Gastroesophageal sphincter (tissue), 4 donors: Measurements from ENCODE around the gene ALG6. TPM values are rescaled to one million over a fixed set of nuclear protein-coding genes. Genes with fewer than 3 reads are reported as not detected.

Experiments used
- ATAC-seq: fragments of 150-250 bp; one replicate; pipeline ENCODE4 v1.9.1; 2016; ENCODE audit warnings: mild to moderate bottlenecking, moderate library complexity
- H3K27ac ChIP-seq, 4 donors: fragments of 200-600 bp; sonication (generic) in 3 of 4; 1 replicate in 3 of 4; 2 replicates in 1 of 4; pipeline ENCODE4 v1.5.1; 2016 to 2019
- H3K27me3 ChIP-seq: fragments of 200-600 bp; sonication (generic); one replicate; pipeline ENCODE4 v1.5.1; 2019
- H3K36me3 ChIP-seq, 2 donors: fragments of 200-600 bp; sonication (generic); one replicate each; pipeline ENCODE4 v1.5.1; 2019; ENCODE audit warnings: control low read depth in 1 of 2
- H3K4me1 ChIP-seq, 3 donors: fragments of 200-600 bp; sonication (generic); 1 replicate in 2 of 3; 2 replicates in 1 of 3; pipeline ENCODE4 v1.5.1; 2016 to 2019; ENCODE audit warnings: control low read depth in 2 of 3
- H3K4me3 ChIP-seq, 2 donors: fragments of 200-600 bp; sonication (generic); one replicate each; pipeline ENCODE4 v1.5.1; 2019; ENCODE audit warnings: mild to moderate bottlenecking in 1 of 2, moderate library complexity in 1 of 2
- H3K9me3 ChIP-seq, 3 donors: fragments of 200-600 bp; sonication (generic); one replicate each; pipeline ENCODE4 v1.5.1; 2017 to 2019; ENCODE audit warnings: control low read depth in 2 of 3
- CTCF ChIP-seq, 4 experiments: fragments of 200-600 bp in 2 of 4; fragments of 450-650 bp in 2 of 4; sonication (generic) in 1 of 4; IDR thresholded peaks; one replicate each; pipeline ENCODE4 v1.5.1; 2017 to 2019; ENCODE audit warnings: antibody characterized with exemption in 4 of 4, mild to moderate bottlenecking in 2 of 4, moderate library complexity in 2 of 4
- EP300 ChIP-seq: sonication (generic); formaldehyde crosslinking; IDR thresholded peaks from one replicate; pipeline ENCODE4 v1.6.1; 2017; ENCODE audit warnings: antibody characterized with exemption, mild to moderate bottlenecking
- POLR2A ChIP-seq, 2 donors: fragments of 450-650 bp; IDR thresholded peaks; one replicate each; pipeline ENCODE4 v1.6.1; 2017; ENCODE audit warnings: antibody characterized with exemption in 2 of 2, mild to moderate bottlenecking in 2 of 2, moderate library complexity in 1 of 2
- POLR2AphosphoS5 ChIP-seq: sonication (generic); formaldehyde crosslinking; IDR thresholded peaks from one replicate; pipeline ENCODE4 v1.6.1; 2017; ENCODE audit warnings: antibody characterized with exemption
- WGBS, 2 donors: methylation state at CpG; one replicate each; pipeline ENCODE4 v1.1.5; 2018; ENCODE audit warnings: low coverage in 1 of 2; 5-methylcytosine and 5-hydroxymethylcytosine counted together
- small RNA-seq, 4 donors: library from RNA; depleted of rRNA; stranded (forward); fragments of <200 nt; gene quantifications; one replicate each; pipeline ENCODE3, GENCODE V24; 2016
- total RNA-seq, 4 donors: library from RNA; depleted of rRNA; stranded (reverse); fragments of >200 nt; gene quantifications; one replicate each; pipeline ENCODE4 v1.1.0, GENCODE V29; 2016

The ALG6 gene
- total RNA-seq, 4 donors from 2014 or later: 4.6 to 9.0 (median 5.7) TPM

DNA sequence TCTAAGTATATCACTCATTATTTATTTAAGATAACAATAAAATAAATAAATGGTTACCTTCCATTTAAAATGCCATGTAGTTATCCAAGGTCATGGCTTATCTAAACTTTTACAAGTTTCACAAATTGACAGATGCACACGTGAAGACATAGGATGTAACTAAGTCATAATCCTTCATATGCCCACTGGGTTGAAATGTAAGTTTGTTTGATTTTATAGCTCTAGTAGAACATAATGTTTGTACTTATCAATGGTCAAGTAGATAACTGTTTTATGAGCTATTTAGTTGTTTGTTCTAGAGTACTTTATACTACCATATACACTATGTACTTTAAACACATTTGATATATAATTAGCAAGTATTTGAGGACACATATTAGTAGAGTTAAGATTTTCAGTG is 112.6 kb downstream of the ALG6 start:
- H3K4me3 ChIP-seq: no peak overlapping the region
- WGBS, 2 donors: 88% methylated on average over 1 of the region's 1 CpG
- H3K36me3 ChIP-seq: no peaks in the 10 kb centered on the region
- ATAC-seq: no peak
- H3K4me1 ChIP-seq: no peaks in the 10 kb centered on the region
- no peaks in the 10 kb centered on the region for H3K27me3 ChIP-seq
- no peak overlapping the region for H3K27ac ChIP-seq
- TF ChIP-seq CTCF (IDR thresholded peaks at IDR 0.05) (no peak), EP300 (no peak), POLR2A (IDR thresholded peaks at IDR 0.05) (no peak), POLR2AphosphoS5 (no peak)
- H3K9me3 ChIP-seq: no peaks in the 10 kb centered on the region

GRCh38 chr1:63486629-63487028 is 119.2 kb downstream of the ALG6 start:
- H3K27me3 ChIP-seq: no peaks in the 10 kb centered on the region
- ATAC-seq: no peak
- H3K27ac ChIP-seq: peak overlapping the region in 3 of 4 donors; percentile 18 to 65 (median 19)

GRCh38 chr1:63487336-63488065 is 120.1 kb downstream of the ALG6 start:
- H3K36me3 ChIP-seq: no peaks in the 10 kb centered on the region
- no peaks in the 10 kb centered on the region for H3K27me3 ChIP-seq
- no peak overlapping the region for H3K4me3 ChIP-seq
- TF ChIP-seq CTCF (IDR thresholded peaks at IDR 0.05): no peak
- TF ChIP-seq POLR2A (IDR thresholded peaks at IDR 0.05): no peak
- TF ChIP-seq POLR2AphosphoS5: peak; percentile 71
- no peak for TF ChIP-seq EP300
- no peaks in the 10 kb centered on the region for H3K9me3 ChIP-seq
- peaks cover 0 to 33% (median 12%) of the 10 kb centered on the region in 3 donors for H3K4me1 ChIP-seq
- 32 to 37% methylated on average over 8 of the region's 8 CpGs for WGBS, 2 donors
- peak; percentile 48 for ATAC-seq
- H3K27ac ChIP-seq: peak overlapping the region; percentile 47 to 66 (median 60)

More at GRCh38 chr1:63486629-63487028, 119.2 kb downstream of the ALG6 start:
- Histone ChIP-seq H3K4me3 (no peak overlapping the region), H3K36me3 (no peaks in the 10 kb centered on the region), H3K9me3 (no peaks in the 10 kb centered on the region), H3K4me1 (peaks cover 0 to 32% (median 12%) of the 10 kb centered on the region in 3 donors)
- TF ChIP-seq CTCF (IDR thresholded peaks at IDR 0.05) (no peak), EP300 (no peak), POLR2AphosphoS5 (peak; percentile 12)
- 36 to 45% methylated on average over 1 of the region's 1 CpG for WGBS, 2 donors

Small RNA genes within 50 kb of the gene (small RNA-seq; reads per million reads assigned to genes)
- gene MIR6068 (0 to 0.27 (median 0) reads per million in 4 donors), gene RF00019 (0 reads per million in 4 donors)

Other genes with a start within 250 kb of the ALG6 start
- gene FOXD3, start 45.1 kb upstream of the ALG6 start, total RNA-seq: 1 to 10 TPM; 2.2 to 4.7 (median 2.5) TPM
- gene ITGB3BP, start 155.6 kb downstream of the ALG6 start, total RNA-seq: 10 to 100 TPM in 2 of 4 donors, 1 to 10 TPM in 2; 6.5 to 35.0 (median 11.3) TPM
- gene EFCAB7, start 155.9 kb downstream of the ALG6 start, total RNA-seq: 10 to 100 TPM in 2 of 4 donors, 1 to 10 TPM in 2; 6.3 to 30.0 (median 11.2) TPM
- 10 to 100 TPM; 40.0 to 95.6 (median 61.4) TPM for gene PGM1, start 225.8 kb downstream of the ALG6 start, total RNA-seq